Astrocyte (in vitro differentiated cells and primary cell): ENCODE measurements around the gene MAP4K4. TPM values are rescaled to one million over a fixed set of nuclear protein-coding genes. Genes with fewer than 3 reads are reported as not detected.

Source experiments
- DNase-seq: peaks from one replicate; pipeline ENCODE4 v3.0.0-alpha.2; 2010; ENCODE audit warnings: low read depth
- FAIRE-seq: peaks from 2 replicates; lab custom pipeline; 2011; peaks lifted over from hg19 to GRCh38; lab: Jason Lieb, UNC
- H2AFZ ChIP-seq: 2 replicates; pipeline ENCODE4 v1.6.0; 2012; ENCODE audit warnings: low read depth, low read length, inconsistent platforms
- H3K27ac ChIP-seq: 2 replicates; pipeline ENCODE4 v1.5.1; 2011; ENCODE audit warnings: low read depth, low read length, inconsistent platforms
- H3K27me3 ChIP-seq: 2 replicates; pipeline ENCODE4 v1.6.0; 2011; ENCODE audit warnings: low read length, inconsistent platforms; ENCODE audit not compliant: insufficient read depth
- H3K36me3 ChIP-seq: 2 replicates; pipeline ENCODE4 v1.5.1; 2011; ENCODE audit warnings: low read length, inconsistent platforms; ENCODE audit not compliant: insufficient read depth
- H3K4me1 ChIP-seq: 2 replicates; pipeline ENCODE4 v1.5.1; 2011; ENCODE audit warnings: low read length, inconsistent platforms; ENCODE audit not compliant: insufficient read depth
- H3K4me2 ChIP-seq: 2 replicates; pipeline ENCODE4 v1.6.0; 2012; ENCODE audit warnings: low read length, inconsistent platforms
- H3K4me3 ChIP-seq: 2 replicates; pipeline ENCODE4 v1.5.1; 2011; ENCODE audit warnings: low read depth, mild to moderate bottlenecking, low read length, inconsistent platforms; ENCODE audit not compliant: insufficient read depth
- H3K79me2 ChIP-seq: 2 replicates; pipeline ENCODE4 v1.6.0; 2012; ENCODE audit warnings: mild to moderate bottlenecking, low read length, inconsistent platforms; ENCODE audit not compliant: insufficient read depth
- H3K9ac ChIP-seq: 2 replicates; pipeline ENCODE4 v1.6.0; 2012; ENCODE audit warnings: mild to moderate bottlenecking, low read length, inconsistent platforms
- H3K9me3 ChIP-seq: 2 replicates; pipeline ENCODE4 v1.5.1; 2012; ENCODE audit warnings: low read depth, mild to moderate bottlenecking, low read length, inconsistent platforms; ENCODE audit not compliant: insufficient read depth
- H4K20me1 ChIP-seq: 2 replicates; pipeline ENCODE4 v1.6.0; 2012; ENCODE audit warnings: low read length, inconsistent platforms; ENCODE audit not compliant: insufficient read depth
- H3K27ac Mint-ChIP-seq: one replicate; pipeline ENCODE4 v1.8.0; 2021; ENCODE audit warnings: mild to moderate bottlenecking, mixed read lengths; ENCODE audit not compliant: unreplicated experiment
- H3K27me3 Mint-ChIP-seq: one replicate; pipeline ENCODE4 v1.8.0; 2021; ENCODE audit warnings: low read depth, mixed read lengths; ENCODE audit not compliant: unreplicated experiment
- H3K36me3 Mint-ChIP-seq: one replicate; pipeline ENCODE4 v1.8.0; 2021; ENCODE audit warnings: low read depth, mixed read lengths; ENCODE audit not compliant: unreplicated experiment
- H3K4me1 Mint-ChIP-seq: one replicate; pipeline ENCODE4 v1.8.0; 2021; ENCODE audit warnings: low read depth, mixed read lengths; ENCODE audit not compliant: unreplicated experiment
- H3K4me3 Mint-ChIP-seq: one replicate; pipeline ENCODE4 v1.8.0; 2021; ENCODE audit warnings: mild to moderate bottlenecking, moderate library complexity, mixed read lengths; ENCODE audit not compliant: unreplicated experiment
- H3K9me3 Mint-ChIP-seq: one replicate; pipeline ENCODE4 v1.8.0; 2021; ENCODE audit warnings: mild to moderate bottlenecking, mixed read lengths; ENCODE audit not compliant: unreplicated experiment
- CTCF ChIP-seq: IDR thresholded peaks from 2 replicates; pipeline ENCODE4 v1.5.1; 2011; ENCODE audit warnings: low read depth, mild to moderate bottlenecking, inconsistent platforms, low read length, moderate library complexity; ENCODE audit not compliant: insufficient read depth
- EZH2 ChIP-seq: IDR thresholded peaks from 2 replicates; pipeline ENCODE4 v1.6.1; 2012; ENCODE audit warnings: mild to moderate bottlenecking, low read length, inconsistent platforms; ENCODE audit not compliant: insufficient read depth
- total RNA-seq: library from RNA; stranded (reverse); gene quantifications from 2 replicates; pipeline ENCODE4 v1.2.1, GENCODE V29; 2021

Gene MAP4K4
- total RNA-seq, 1 donor from 2014 or later = 231 TPM

GRCh38 chr2:101823859-101824258 lies 126.4 kb downstream of the MAP4K4 start:
- peak; percentile 70 for DNase-seq
- peaks cover 8% of the 10 kb centered on the region for H3K36me3 ChIP-seq
- peak overlapping the region; percentile 58 for H3K27ac ChIP-seq
- TF ChIP-seq EZH2 (no peak), CTCF (no peak)
- Mint-ChIP-seq H3K4me1 (peaks cover 70% of the 10 kb centered on the region), H3K27ac (peak overlapping the region; percentile 64), H3K36me3 (peaks cover 2% of the 10 kb centered on the region), H3K4me3 (no peak overlapping the region), H3K9me3 (no peaks in the 10 kb centered on the region), H3K27me3 (no peaks in the 10 kb centered on the region)
- no peak overlapping the region for H3K4me3 ChIP-seq
- peak overlapping the region; percentile 39 for H3K9ac ChIP-seq
- H3K9me3 ChIP-seq = no peaks in the 10 kb centered on the region
- peak overlapping the region; percentile 67 for H3K4me2 ChIP-seq
- no peak overlapping the region for H2AFZ ChIP-seq
- no peak for FAIRE-seq
- H4K20me1 ChIP-seq = peaks cover 43% of the 10 kb centered on the region
- H3K79me2 ChIP-seq = peaks cover 80% of the 10 kb centered on the region
- H3K27me3 ChIP-seq = no peaks in the 10 kb centered on the region
- H3K4me1 ChIP-seq = peaks cover 62% of the 10 kb centered on the region

DNA sequence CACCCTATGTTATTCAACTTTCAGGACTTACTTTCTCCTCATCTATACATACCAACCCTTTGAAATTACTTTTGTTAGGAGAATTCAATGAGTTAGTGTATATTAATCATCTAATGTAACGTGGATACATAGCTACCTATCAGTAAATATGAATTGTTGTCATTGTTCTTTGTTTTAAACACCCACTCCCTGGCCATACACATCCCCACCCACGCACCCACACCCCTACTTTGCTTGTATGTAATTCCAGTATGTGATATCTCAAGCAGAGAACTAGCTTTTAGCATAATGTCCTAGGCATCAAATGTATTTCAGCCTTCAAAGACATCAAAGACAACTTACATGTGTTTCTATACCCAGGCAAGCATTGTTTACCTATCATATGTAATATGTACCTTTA lies 129.2 kb downstream of the MAP4K4 start:
- Mint-ChIP-seq H3K4me1 (peaks cover 72% of the 10 kb centered on the region), H3K36me3 (peaks cover 10% of the 10 kb centered on the region), H3K9me3 (no peaks in the 10 kb centered on the region), H3K4me3 (no peak overlapping the region), H3K27ac (peak overlapping the region; percentile 96), H3K27me3 (no peaks in the 10 kb centered on the region)
- peak overlapping the region; percentile 72 for H3K9ac ChIP-seq
- H3K4me2 ChIP-seq = peak overlapping the region; percentile 72
- H3K36me3 ChIP-seq = peaks cover 20% of the 10 kb centered on the region
- H3K9me3 ChIP-seq = no peaks in the 10 kb centered on the region
- H3K27me3 ChIP-seq = no peaks in the 10 kb centered on the region
- peaks cover 68% of the 10 kb centered on the region for H3K4me1 ChIP-seq
- FAIRE-seq = no peak
- H2AFZ ChIP-seq = no peak overlapping the region
- TF ChIP-seq CTCF (no peak), EZH2 (no peak)
- peak overlapping the region; percentile 0 for H3K4me3 ChIP-seq
- H3K27ac ChIP-seq = peak overlapping the region; percentile 94
- peaks cover 29% of the 10 kb centered on the region for H4K20me1 ChIP-seq
- no peak for DNase-seq
- peaks cover 78% of the 10 kb centered on the region for H3K79me2 ChIP-seq

DNA sequence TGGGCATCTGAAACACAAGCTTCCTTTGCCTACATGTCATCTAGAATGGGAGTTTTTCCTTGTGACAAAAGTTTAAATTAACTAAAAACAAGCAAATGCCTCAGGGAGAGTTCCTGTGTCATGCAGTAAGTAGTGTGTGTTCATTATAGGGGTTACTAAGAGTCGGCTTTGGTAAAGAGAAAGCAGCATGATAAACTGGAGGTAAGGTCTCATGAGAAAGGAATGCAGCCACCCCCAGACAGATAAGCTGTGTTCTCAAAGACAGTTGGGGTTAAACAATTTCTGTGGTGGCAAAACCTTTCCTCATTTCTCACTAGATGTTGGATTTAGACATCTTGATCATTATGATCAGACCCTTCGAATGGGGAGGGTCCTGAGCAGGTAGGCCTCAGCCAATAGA lies 129.7 kb downstream of the MAP4K4 start:
- H3K79me2 ChIP-seq = peaks cover 75% of the 10 kb centered on the region
- H3K4me3 ChIP-seq = peak overlapping the region; percentile 0
- peak overlapping the region; percentile 72 for H3K9ac ChIP-seq
- no peak for TF ChIP-seq EZH2
- no peak for TF ChIP-seq CTCF
- no peaks in the 10 kb centered on the region for H3K9me3 ChIP-seq
- Mint-ChIP-seq H3K4me1 (peaks cover 72% of the 10 kb centered on the region), H3K27me3 (no peaks in the 10 kb centered on the region), H3K36me3 (peaks cover 10% of the 10 kb centered on the region), H3K9me3 (no peaks in the 10 kb centered on the region), H3K4me3 (peak overlapping the region; percentile 25), H3K27ac (peak overlapping the region; percentile 96)
- H3K4me2 ChIP-seq = peak overlapping the region; percentile 72
- H2AFZ ChIP-seq = no peak overlapping the region
- peaks cover 68% of the 10 kb centered on the region for H3K4me1 ChIP-seq
- peak overlapping the region; percentile 94 for H3K27ac ChIP-seq
- no peaks in the 10 kb centered on the region for H3K27me3 ChIP-seq
- peaks cover 24% of the 10 kb centered on the region for H3K36me3 ChIP-seq
- peak; percentile 74 for FAIRE-seq
- peak; percentile 97 for DNase-seq
- peaks cover 29% of the 10 kb centered on the region for H4K20me1 ChIP-seq
